ENCODE data around the gene OPHN1.
"Not testable (repeated sequence)": the region's sequence is repeated elsewhere in the genome, so short reads cannot be mapped to it uniquely, and the experiment has no call there.

OPHN1 gene

GRCh38 chrX:68345025-68345424 lies 88.3 kb downstream of the OPHN1 start:
- DNase-seq, result no peak

GRCh38 chrX:68343551-68343950 lies 89.7 kb downstream of the OPHN1 start:
- DNase-seq, result no peak

GRCh38 chrX:68332201-68332731 lies 101.0 kb downstream of the OPHN1 start:
- DNase-seq, result no peak

- not testable (repeated sequence) for DNase-seq
Observed at GRCh38 chrX:68326841-68327240, 106.5 kb downstream of the OPHN1 start.

GRCh38 chrX:68307769-68308168 lies 125.5 kb downstream of the OPHN1 start:
- DNase-seq, result no peak

GRCh38 chrX:68304602-68305001 lies 128.7 kb downstream of the OPHN1 start:
- DNase-seq, result no peak

GRCh38 chrX:68299898-68300297 lies 133.4 kb downstream of the OPHN1 start:
- no peak for DNase-seq

- no peak for DNase-seq
Observed at GRCh38 chrX:68292471-68292870, 140.8 kb downstream of the OPHN1 start.

GRCh38 chrX:68288127-68288526 lies 145.2 kb downstream of the OPHN1 start:
- no peak for DNase-seq

- no peak for DNase-seq
Observed at GRCh38 chrX:68287419-68287818, 145.9 kb downstream of the OPHN1 start.

- DNase-seq, result no peak
Observed at GRCh38 chrX:68286980-68287379, 146.3 kb downstream of the OPHN1 start.

- DNase-seq, result no peak
Observed at GRCh38 chrX:68286076-68286475, 147.2 kb downstream of the OPHN1 start.

- DNase-seq, result no peak
Observed at GRCh38 chrX:68284281-68284904, 148.9 kb downstream of the OPHN1 start.

- no peak for DNase-seq
Observed at GRCh38 chrX:68273887-68274286, 159.4 kb downstream of the OPHN1 start.

- DNase-seq, result not testable (repeated sequence)
Observed at GRCh38 chrX:68264793-68265192, 168.5 kb downstream of the OPHN1 start.

GRCh38 chrX:68261060-68261672 lies 172.1 kb downstream of the OPHN1 start:
- no peak for DNase-seq

GRCh38 chrX:68256990-68257389 lies 176.3 kb downstream of the OPHN1 start:
- no peak for DNase-seq

- no peak for DNase-seq
Observed at GRCh38 chrX:68254738-68255645, 178.3 kb downstream of the OPHN1 start.

GRCh38 chrX:68252664-68253063 lies 180.6 kb downstream of the OPHN1 start:
- DNase-seq, result no peak

- no peak for DNase-seq
Observed at GRCh38 chrX:68249903-68250302, 183.4 kb downstream of the OPHN1 start.

- DNase-seq, result no peak
Observed at GRCh38 chrX:68249401-68249831, 183.9 kb downstream of the OPHN1 start.

- no peak for DNase-seq
Observed at GRCh38 chrX:68238568-68238967, 194.7 kb downstream of the OPHN1 start.

- DNase-seq, result no peak
Observed at GRCh38 chrX:68234171-68234910, 199.0 kb downstream of the OPHN1 start.
